IPS-NIHi7 (cell line): ENCODE results near the gene CGNL1.

Experiments
- DNase-seq: peaks from one replicate; pipeline ENCODE4 v3.0.0; 2012; ENCODE audit warnings: mixed read lengths; ENCODE audit errors: extremely low spot score

CGNL1 gene

GRCh38 chr15:57496946-57497869, 120.9 kb downstream of the CGNL1 start:
- DNase-seq, result no peak

- DNase-seq, result no peak
These were observed 124.0 kb downstream of the CGNL1 start for GRCh38 chr15:57500256-57500655.

GRCh38 chr15:57500979-57501576, 124.8 kb downstream of the CGNL1 start:
- DNase-seq, result no peak

- no peak for DNase-seq
These were observed 125.8 kb downstream of the CGNL1 start for GRCh38 chr15:57502116-57502515.

GRCh38 chr15:57503051-57503702, 126.9 kb downstream of the CGNL1 start:
- peak; percentile 72 for DNase-seq

GRCh38 chr15:57503911-57504598, 127.8 kb downstream of the CGNL1 start:
- no peak for DNase-seq

GRCh38 chr15:57504599-57504940, 128.3 kb downstream of the CGNL1 start:
- DNase-seq, result no peak

GRCh38 chr15:57505056-57505715, 128.9 kb downstream of the CGNL1 start:
- DNase-seq, result no peak

- DNase-seq, result no peak
These were observed 129.7 kb downstream of the CGNL1 start for GRCh38 chr15:57505949-57506391.

GRCh38 chr15:57506422-57506821, 130.1 kb downstream of the CGNL1 start:
- peak; percentile 74 for DNase-seq

GRCh38 chr15:57507111-57507510, 130.8 kb downstream of the CGNL1 start:
- DNase-seq, result no peak

- no peak for DNase-seq
These were observed 132.8 kb downstream of the CGNL1 start for GRCh38 chr15:57509126-57509525.

GRCh38 chr15:57509965-57510364, 133.7 kb downstream of the CGNL1 start:
- DNase-seq, result no peak

GRCh38 chr15:57510647-57511046, 134.3 kb downstream of the CGNL1 start:
- DNase-seq, result no peak

GRCh38 chr15:57516327-57517029, 140.2 kb downstream of the CGNL1 start:
- DNase-seq, result no peak

- no peak for DNase-seq
These were observed 140.8 kb downstream of the CGNL1 start for GRCh38 chr15:57517030-57517671.

- no peak for DNase-seq
These were observed 142.6 kb downstream of the CGNL1 start for GRCh38 chr15:57518779-57519405.

- DNase-seq, result no peak
These were observed 143.5 kb downstream of the CGNL1 start for GRCh38 chr15:57519806-57520205.

GRCh38 chr15:57521503-57521902, 145.2 kb downstream of the CGNL1 start:
- no peak for DNase-seq

GRCh38 chr15:57522148-57522547, 145.8 kb downstream of the CGNL1 start:
- DNase-seq, result no peak
